HUES64 (cell line): ENCODE measurements around the gene TNIK.

Experiments used
- H3K27ac ChIP-seq: 2 replicates; pipeline ENCODE4 v1.7.0; 2013; ENCODE audit warnings: low read depth, low read length, inconsistent platforms
- H3K27me3 ChIP-seq: 2 replicates; pipeline ENCODE4 v1.6.1; 2013; ENCODE audit warnings: mild to moderate bottlenecking, low read length; ENCODE audit not compliant: insufficient read depth
- H3K36me3 ChIP-seq: 2 replicates; pipeline ENCODE4 v1.6.1; 2013; ENCODE audit warnings: mild to moderate bottlenecking, low read length; ENCODE audit not compliant: insufficient read depth
- H3K4me1 ChIP-seq: 2 replicates; pipeline ENCODE4 v1.6.1; 2013; ENCODE audit warnings: mild to moderate bottlenecking, low read length, moderate library complexity; ENCODE audit not compliant: insufficient read depth
- H3K4me3 ChIP-seq: 2 replicates; pipeline ENCODE4 v1.5.1; 2013; ENCODE audit warnings: mild to moderate bottlenecking, low read length, moderate library complexity
- H3K9ac ChIP-seq: 2 replicates; pipeline ENCODE4 v1.6.1; 2013; ENCODE audit warnings: mild to moderate bottlenecking, low read depth, low read length
- H3K9me3 ChIP-seq: 2 replicates; pipeline ENCODE4 v1.6.1; 2013; ENCODE audit warnings: low read depth, low read length; ENCODE audit not compliant: insufficient read depth
- WGBS: fragments of 150-250, 120-280 bp; methylation state at CpG from one replicate; pipeline ENCODE4 v1.1.7; 2013; ENCODE audit warnings: missing lambda C conversion rate; 5-methylcytosine and 5-hydroxymethylcytosine counted together

Gene TNIK

DNA sequence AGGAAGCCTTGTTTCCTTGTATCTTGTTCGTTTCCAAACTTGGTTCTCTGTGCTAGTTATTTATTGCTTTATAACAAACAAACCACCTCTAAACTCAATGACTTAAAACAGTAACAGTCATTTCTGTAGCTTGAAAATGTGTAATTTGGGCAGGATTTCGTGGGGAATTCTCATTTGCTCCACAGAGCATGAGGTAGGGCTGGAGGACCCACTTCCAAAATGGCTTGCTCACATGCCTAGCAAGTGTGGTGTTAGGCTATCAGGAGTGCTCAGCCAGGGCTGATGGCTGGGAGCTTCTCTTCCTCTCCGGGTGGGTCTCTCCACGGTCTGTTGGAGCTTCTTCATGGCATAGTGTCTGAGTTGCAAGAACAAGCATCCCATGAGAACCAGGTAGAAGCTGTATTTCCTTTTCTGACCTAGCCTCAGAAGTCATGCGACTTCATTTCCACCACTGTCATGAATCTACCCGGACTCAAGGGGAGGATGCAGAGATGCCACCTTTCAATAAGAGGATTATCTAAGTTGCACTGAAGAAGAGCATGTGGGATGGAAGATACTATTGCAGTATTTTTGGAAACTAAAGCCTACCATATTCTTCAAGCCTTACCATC lies 8.2 kb upstream of the TNIK start:
- no peaks in the 10 kb centered on the region for H3K9me3 ChIP-seq
- no peak overlapping the region for H3K9ac ChIP-seq
- H3K27me3 ChIP-seq = no peaks in the 10 kb centered on the region; the same call in 1 of the 2 replicates
- no peaks in the 10 kb centered on the region for H3K4me1 ChIP-seq
- H3K4me3 ChIP-seq = no peak overlapping the region
- WGBS = 90% methylated on average over 6 of the region's 6 CpGs
- H3K27ac ChIP-seq = no peak overlapping the region
- no peaks in the 10 kb centered on the region for H3K36me3 ChIP-seq

DNA sequence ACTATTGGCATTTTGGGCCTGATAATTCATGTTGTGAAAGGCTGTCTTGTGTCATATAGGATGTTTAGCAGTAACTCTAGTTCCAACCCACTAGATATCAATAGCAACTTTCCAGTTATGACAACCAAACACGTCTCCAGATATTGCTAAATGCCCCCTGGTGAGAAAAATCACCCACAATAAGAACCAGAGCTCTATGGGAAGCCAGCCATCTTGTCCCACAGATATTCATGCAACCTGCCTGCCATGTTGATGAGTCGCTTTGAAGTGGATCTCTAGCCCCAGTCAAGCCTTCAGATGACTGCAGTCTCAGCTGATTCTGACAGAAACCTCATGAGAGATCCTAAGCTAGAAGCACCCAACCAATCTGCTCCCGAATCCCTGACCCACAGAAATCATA lies 5.6 kb upstream of the TNIK start:
- H3K27me3 ChIP-seq = peaks cover 20% of the 10 kb centered on the region
- no peak overlapping the region for H3K4me3 ChIP-seq
- no peak overlapping the region for H3K9ac ChIP-seq
- H3K4me1 ChIP-seq = peaks cover 16% of the 10 kb centered on the region
- WGBS = 94% methylated on average over 2 of the region's 3 CpGs
- H3K27ac ChIP-seq = no peak overlapping the region
- no peaks in the 10 kb centered on the region for H3K9me3 ChIP-seq
- no peaks in the 10 kb centered on the region for H3K36me3 ChIP-seq

GRCh38 chr3:171464462-171464861 lies 4.3 kb upstream of the TNIK start:
- WGBS = 68% methylated on average over 3 of the region's 3 CpGs
- Histone ChIP-seq H3K36me3 (no peaks in the 10 kb centered on the region), H3K27me3 (peaks cover 29% of the 10 kb centered on the region), H3K9ac (no peak overlapping the region), H3K4me3 (no peak overlapping the region), H3K4me1 (peaks cover 16% of the 10 kb centered on the region), H3K9me3 (no peaks in the 10 kb centered on the region), H3K27ac (no peak overlapping the region)

GRCh38 chr3:171462224-171462623 lies 2.0 kb upstream of the TNIK start:
- WGBS = 11% methylated on average over 1 of the region's 1 CpG
- Histone ChIP-seq H3K4me3 (peak overlapping the region; percentile 87; the same call in 1 of the 2 replicates), H3K9ac (no peak overlapping the region)

DNA sequence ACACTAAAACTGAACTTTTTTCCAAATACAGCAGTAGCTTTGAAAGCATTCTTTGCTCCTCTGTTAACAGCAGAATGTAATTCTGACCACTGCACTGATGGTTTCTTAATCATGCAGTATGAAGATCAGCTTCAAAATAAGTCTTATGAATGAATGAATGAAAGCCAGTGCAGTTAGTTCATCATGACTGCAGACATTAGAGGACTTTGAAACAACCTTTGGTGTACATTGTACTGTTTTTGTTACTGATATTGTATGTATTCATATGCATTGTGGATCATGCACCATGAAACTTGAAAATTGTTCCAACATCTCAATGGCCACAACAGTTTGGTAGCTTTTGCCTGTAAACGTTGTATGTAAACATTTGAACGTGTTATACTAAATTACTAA lies 1.3 kb upstream of the TNIK start:
- no peaks in the 10 kb centered on the region for H3K36me3 ChIP-seq
- peaks cover 28% of the 10 kb centered on the region for H3K4me1 ChIP-seq
- WGBS = 20% methylated on average over 1 of the region's 2 CpGs
- peak overlapping the region; percentile 70; the same call in 1 of the 2 replicates for H3K27ac ChIP-seq
- peak overlapping the region; percentile 59 for H3K9ac ChIP-seq
- no peaks in the 10 kb centered on the region for H3K9me3 ChIP-seq
- H3K4me3 ChIP-seq = peak overlapping the region; percentile 87
- peaks cover 44% of the 10 kb centered on the region for H3K27me3 ChIP-seq

More at GRCh38 chr3:171462224-171462623, 2.0 kb upstream of the TNIK start:
- H3K9me3 ChIP-seq = no peaks in the 10 kb centered on the region
- H3K27ac ChIP-seq = no peak overlapping the region
- peaks cover 44% of the 10 kb centered on the region for H3K27me3 ChIP-seq
- no peaks in the 10 kb centered on the region for H3K36me3 ChIP-seq
- H3K4me1 ChIP-seq = peaks cover 21% of the 10 kb centered on the region

DNA sequence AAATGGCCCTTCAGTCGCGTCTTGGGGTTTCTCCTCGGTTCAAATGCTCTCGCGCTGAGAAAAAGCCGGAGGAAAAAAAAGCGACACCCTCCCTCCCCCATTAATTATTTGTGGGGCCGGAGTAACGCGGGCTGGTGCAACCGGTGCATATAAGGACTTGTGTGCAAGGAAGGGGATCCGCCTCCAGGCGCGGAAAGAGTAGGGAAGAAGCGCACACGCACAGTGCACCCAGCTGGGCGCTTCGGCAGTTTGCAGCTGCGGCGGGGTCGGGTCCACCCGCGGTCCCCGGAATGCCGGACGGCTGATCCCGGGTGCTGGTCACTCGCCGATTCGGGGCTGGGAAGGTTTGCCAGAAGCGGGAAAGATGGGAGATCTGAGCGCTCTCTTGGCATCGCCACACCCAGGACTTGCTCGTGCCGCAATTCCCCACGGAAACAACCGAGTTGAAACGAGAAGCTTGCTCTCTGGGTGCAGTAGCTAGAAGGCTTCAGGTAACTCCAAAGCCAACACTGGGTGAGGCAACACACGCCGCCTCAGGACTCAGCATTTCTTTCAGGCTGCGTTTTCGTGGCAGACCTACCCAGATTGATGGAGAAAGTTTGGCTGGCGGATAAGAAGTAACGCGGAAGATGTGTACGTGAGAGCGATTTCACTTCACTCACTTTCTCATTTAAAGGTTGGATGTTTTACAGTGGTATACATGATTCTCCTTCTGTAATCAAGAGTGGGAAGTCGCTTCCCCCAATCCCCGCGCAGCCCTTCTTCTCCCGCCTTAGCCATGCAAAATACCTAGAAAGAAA lies 720 bp upstream of the TNIK start:
- no peaks in the 10 kb centered on the region for H3K9me3 ChIP-seq
- H3K27me3 ChIP-seq = peaks cover 44% of the 10 kb centered on the region
- H3K36me3 ChIP-seq = no peaks in the 10 kb centered on the region
- H3K4me3 ChIP-seq = peak overlapping the region; percentile 87
- H3K4me1 ChIP-seq = peaks cover 30% of the 10 kb centered on the region
- WGBS = 1% methylated on average over 48 of the region's 51 CpGs
- H3K27ac ChIP-seq = peak overlapping the region; percentile 70; the same call in 1 of the 2 replicates
- H3K9ac ChIP-seq = peak overlapping the region; percentile 59

GRCh38 chr3:171459137-171459941 lies 866 bp downstream of the TNIK start:
- 0 out of 2 replicates have a peak overlapping the region, but pooled peaks have one; percentile 2 for H3K27ac ChIP-seq
- peaks cover 44% of the 10 kb centered on the region for H3K27me3 ChIP-seq
- H3K9ac ChIP-seq = peak overlapping the region; percentile 54; the same call in 1 of the 2 replicates
- H3K4me3 ChIP-seq = peak overlapping the region; percentile 87
- peaks cover 39% of the 10 kb centered on the region for H3K4me1 ChIP-seq
- under 1% methylated on average over 34 of the region's 36 CpGs for WGBS
- H3K36me3 ChIP-seq = no peaks in the 10 kb centered on the region
- no peaks in the 10 kb centered on the region for H3K9me3 ChIP-seq

- H3K9ac ChIP-seq = peak overlapping the region; percentile 54; the same call in 1 of the 2 replicates
- H3K4me1 ChIP-seq = peaks cover 44% of the 10 kb centered on the region
- WGBS = 0% methylated on average over 4 of the region's 6 CpGs
- H3K9me3 ChIP-seq = no peaks in the 10 kb centered on the region
- no peaks in the 10 kb centered on the region for H3K36me3 ChIP-seq
- 0 out of 2 replicates have a peak overlapping the region, but pooled peaks have one; percentile 2 for H3K27ac ChIP-seq
- H3K4me3 ChIP-seq = peak overlapping the region; percentile 87
- peaks cover 44% of the 10 kb centered on the region for H3K27me3 ChIP-seq
Observed at GRCh38 chr3:171458864-171459136, 1.4 kb downstream of the TNIK start.

DNA sequence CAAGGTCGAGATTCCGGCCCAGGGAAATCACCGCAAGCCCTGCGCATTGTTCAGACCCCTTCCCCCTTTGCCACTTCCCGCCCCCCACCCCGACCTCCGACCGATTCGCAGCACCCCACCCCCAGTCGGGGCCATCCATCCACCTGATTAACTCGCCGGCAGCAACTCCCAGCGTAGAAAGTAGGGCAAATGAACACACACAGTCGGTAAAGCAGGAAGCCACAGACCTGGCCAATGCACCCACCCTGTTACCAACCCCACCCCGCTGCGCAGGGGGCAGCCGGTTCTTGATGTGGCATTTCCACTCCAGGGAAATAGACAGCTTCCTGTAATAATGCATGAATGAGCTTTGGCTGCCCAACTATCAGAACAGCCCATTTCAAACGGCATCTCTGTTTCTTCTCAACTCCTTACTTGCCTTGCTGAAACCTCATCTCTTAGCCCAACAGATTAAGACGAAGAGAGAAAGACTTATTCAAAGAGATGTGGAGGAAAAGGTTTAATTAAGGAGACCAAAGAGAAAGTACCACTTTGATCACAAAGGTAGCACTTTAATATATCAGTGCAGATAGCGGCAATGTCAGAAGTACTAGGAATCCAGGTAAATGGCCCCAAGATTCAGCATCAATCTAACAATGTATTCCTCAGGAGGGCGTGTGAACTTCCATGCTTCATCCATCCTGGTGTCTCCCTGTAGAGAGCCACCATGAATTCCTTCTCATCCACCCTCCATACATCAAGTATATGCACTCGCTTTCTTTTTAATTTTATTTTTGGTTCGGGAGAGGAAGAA lies 1.9 kb downstream of the TNIK start:
- H3K4me1 ChIP-seq = peaks cover 49% of the 10 kb centered on the region
- WGBS = 2% methylated on average over 20 of the region's 23 CpGs
- peak overlapping the region; percentile 52; the same call in 1 of the 2 replicates for H3K27ac ChIP-seq
- peaks cover 44% of the 10 kb centered on the region for H3K27me3 ChIP-seq
- H3K9me3 ChIP-seq = no peaks in the 10 kb centered on the region
- no peaks in the 10 kb centered on the region for H3K36me3 ChIP-seq
- peak overlapping the region; percentile 87 for H3K4me3 ChIP-seq
- H3K9ac ChIP-seq = peak overlapping the region; percentile 54; the same call in 1 of the 2 replicates

GRCh38 chr3:171457607-171458061 lies 2.6 kb downstream of the TNIK start:
- WGBS = 2% methylated on average over 7 of the region's 7 CpGs
- peaks cover 40% of the 10 kb centered on the region for H3K27me3 ChIP-seq
- H3K9me3 ChIP-seq = no peaks in the 10 kb centered on the region
- no peaks in the 10 kb centered on the region for H3K36me3 ChIP-seq
- H3K4me3 ChIP-seq = peak overlapping the region; percentile 87
- peak overlapping the region; percentile 52; the same call in 1 of the 2 replicates for H3K27ac ChIP-seq
- H3K9ac ChIP-seq = peak overlapping the region; percentile 21; the same call in 1 of the 2 replicates
- H3K4me1 ChIP-seq = peaks cover 53% of the 10 kb centered on the region
